ENCODE data around the gene CLASP1. TPM values are rescaled to one million over a fixed set of nuclear protein-coding genes. Genes with fewer than 3 reads are reported as not detected.

The CLASP1 gene
- total RNA-seq, 1 experiment from 2014 or later, result 45.9 TPM

DNA sequence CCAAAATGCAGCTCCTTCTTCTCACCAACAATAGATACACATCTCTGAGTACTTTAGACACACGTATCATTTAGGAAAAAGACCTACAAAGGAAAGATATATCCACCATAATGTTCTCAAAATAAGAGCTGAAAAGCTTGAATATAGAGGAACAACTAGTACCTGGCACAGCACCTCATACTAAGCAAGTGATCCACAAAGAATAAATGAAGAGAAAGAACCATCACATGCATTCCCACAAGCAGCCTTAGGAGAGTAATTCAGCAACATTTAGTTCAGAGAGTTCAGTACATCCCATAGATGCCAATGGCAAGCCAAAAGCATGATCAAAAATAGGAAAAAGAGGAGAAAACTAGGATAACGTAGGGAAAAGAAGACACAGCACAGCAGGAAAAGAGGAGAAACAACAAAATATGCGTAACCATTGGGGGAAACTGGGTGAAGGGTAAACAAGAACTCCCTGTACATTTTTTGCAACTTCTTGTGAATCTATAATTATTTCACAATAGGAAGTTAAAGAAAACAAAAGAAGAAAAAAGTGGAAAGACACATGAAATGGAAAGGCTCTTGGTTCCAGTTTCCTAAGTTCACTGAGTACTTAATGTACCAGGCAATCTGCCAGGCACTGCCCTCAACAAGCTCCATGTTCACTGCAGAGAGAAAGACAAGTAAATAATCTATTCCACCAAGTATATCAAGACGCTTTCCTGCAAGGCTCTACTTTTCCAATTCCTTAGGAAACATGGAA is 22.3 kb downstream of the CLASP1 start:
- Histone ChIP-seq H3K14ac (ENCODE audit: insufficient read depth, low read length) (no peak overlapping the region), H2BK120ac (ENCODE audit: low read depth, low read length, poor library complexity, severe bottlenecking) (no peak overlapping the region), H3K9me3 (ENCODE audit: control insufficient read depth, low read depth, low read length) (no peaks in the 10 kb centered on the region), H3K56ac (ENCODE audit: insufficient read length, low read depth, low read length) (no peak overlapping the region), H2AFZ (ENCODE audit: low read length) (no peak overlapping the region), H3K18ac (ENCODE audit: insufficient read length, low read depth, low read length) (no peak overlapping the region), H4K8ac (replicated peaks; ENCODE audit: insufficient read length, low read depth, low read length) (no peak overlapping the region), H3K79me1 (ENCODE audit: insufficient read depth, low read depth, low read length, poor library complexity, severe bottlenecking) (no peaks in the 10 kb centered on the region), H3K27ac (ENCODE audit: insufficient read length, low read depth, low read length) (no peak overlapping the region), H3T11ph (ENCODE audit: low read length) (no peak overlapping the region), H3K4me1 (ENCODE audit: insufficient read depth, low read length) (no peaks in the 10 kb centered on the region), H4K5ac (ENCODE audit: insufficient read length, low read depth, low read length) (no peak overlapping the region), H3K23ac (ENCODE audit: insufficient read length, low read depth, low read length) (no peak overlapping the region), H3K79me2 (ENCODE audit: insufficient read depth, low read length) (peaks cover 2% of the 10 kb centered on the region; the same call in 1 of the 2 replicates), H4K20me1 (ENCODE audit: control insufficient read depth, insufficient read depth, insufficient read length) (no peaks in the 10 kb centered on the region), H3K23me2 (ENCODE audit: insufficient read length, low read depth, low read length, poor library complexity, severe bottlenecking) (no peaks in the 10 kb centered on the region), H2BK20ac (ENCODE audit: low read depth, low read length, poor library complexity, severe bottlenecking) (no peak overlapping the region), H4K91ac (ENCODE audit: insufficient read length, low read depth, low read length) (no peak overlapping the region), H3K27me3 (ENCODE audit: insufficient read depth, low read length) (no peaks in the 10 kb centered on the region), H2BK5ac (ENCODE audit: insufficient read length, low read length) (no peak overlapping the region), H3K4ac (ENCODE audit: low read depth, low read length) (no peak overlapping the region), H2BK15ac (ENCODE audit: low read depth, low read length) (no peak overlapping the region), H3K9ac (ENCODE audit: extremely low read depth, insufficient read length, low read length) (no peak overlapping the region), H2AK5ac (ENCODE audit: insufficient read length, low read length) (no peak overlapping the region), H2BK12ac (ENCODE audit: insufficient read length, low read depth, low read length) (no peak overlapping the region), H3K4me2 (ENCODE audit: insufficient read depth, insufficient read length, low read length) (no peak overlapping the region)
- Mint-ChIP-seq H3K27ac (no peak overlapping the region; a peak in 1 of 7 replicates), H3K4me1 (no peaks in the 10 kb centered on the region), H3K9me3 (peaks cover 3% of the 10 kb centered on the region in 2 experiments; a peak in 3 of 5 replicates), H3K27me3 (ENCODE audit: low read depth) (no peaks in the 10 kb centered on the region), H3K36me3 (ENCODE audit: insufficient read depth in 1 of 3, low read depth in 3 of 3) (peaks cover 10 to 15% (median 13%) of the 10 kb centered on the region in 3 experiments), H3K4me3 (no peak overlapping the region)
- WGBS (ENCODE audit: extremely low coverage, insufficient read length, low lambda C conversion rate), result no CpG with 5 or more reads among the region's 4 CpGs
- DNase-seq, result no peak
- TF ChIP-seq, protein P1, sequence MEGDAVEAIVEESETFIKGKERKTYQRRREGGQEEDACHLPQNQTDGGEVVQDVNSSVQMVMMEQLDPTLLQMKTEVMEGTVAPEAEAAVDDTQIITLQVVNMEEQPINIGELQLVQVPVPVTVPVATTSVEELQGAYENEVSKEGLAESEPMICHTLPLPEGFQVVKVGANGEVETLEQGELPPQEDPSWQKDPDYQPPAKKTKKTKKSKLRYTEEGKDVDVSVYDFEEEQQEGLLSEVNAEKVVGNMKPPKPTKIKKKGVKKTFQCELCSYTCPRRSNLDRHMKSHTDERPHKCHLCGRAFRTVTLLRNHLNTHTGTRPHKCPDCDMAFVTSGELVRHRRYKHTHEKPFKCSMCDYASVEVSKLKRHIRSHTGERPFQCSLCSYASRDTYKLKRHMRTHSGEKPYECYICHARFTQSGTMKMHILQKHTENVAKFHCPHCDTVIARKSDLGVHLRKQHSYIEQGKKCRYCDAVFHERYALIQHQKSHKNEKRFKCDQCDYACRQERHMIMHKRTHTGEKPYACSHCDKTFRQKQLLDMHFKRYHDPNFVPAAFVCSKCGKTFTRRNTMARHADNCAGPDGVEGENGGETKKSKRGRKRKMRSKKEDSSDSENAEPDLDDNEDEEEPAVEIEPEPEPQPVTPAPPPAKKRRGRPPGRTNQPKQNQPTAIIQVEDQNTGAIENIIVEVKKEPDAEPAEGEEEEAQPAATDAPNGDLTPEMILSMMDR (conservative IDR thresholded peaks at IDR 0.05), result no peak

Data from H9 (cell line).